NCI-H1436 (cell line): ENCODE measurements around the gene CNP.
A peak's percentile ranks its signal among the peaks of the same experiment; 100 is the strongest.

Source experiments
- DNase-seq: peaks from one replicate; lab custom pipeline; 2025; lab: John Stamatoyannopoulos, UW

Gene CNP

DNA sequence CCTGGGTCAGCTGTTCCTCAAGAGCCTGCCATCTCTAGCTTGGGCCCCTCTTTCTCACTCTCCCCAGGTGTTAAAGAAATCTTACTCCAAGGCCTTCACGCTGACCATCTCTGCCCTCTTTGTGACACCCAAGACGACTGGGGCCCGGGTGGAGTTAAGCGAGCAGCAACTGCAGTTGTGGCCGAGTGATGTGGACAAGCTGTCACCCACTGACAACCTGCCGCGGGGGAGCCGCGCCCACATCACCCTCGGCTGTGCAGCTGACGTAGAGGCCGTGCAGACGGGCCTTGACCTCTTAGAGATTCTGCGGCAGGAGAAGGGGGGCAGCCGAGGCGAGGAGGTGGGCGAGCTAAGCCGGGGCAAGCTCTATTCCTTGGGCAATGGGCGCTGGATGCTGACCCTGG is 6.8 kb downstream of the CNP start:
- DNase-seq = no peak

DNA sequence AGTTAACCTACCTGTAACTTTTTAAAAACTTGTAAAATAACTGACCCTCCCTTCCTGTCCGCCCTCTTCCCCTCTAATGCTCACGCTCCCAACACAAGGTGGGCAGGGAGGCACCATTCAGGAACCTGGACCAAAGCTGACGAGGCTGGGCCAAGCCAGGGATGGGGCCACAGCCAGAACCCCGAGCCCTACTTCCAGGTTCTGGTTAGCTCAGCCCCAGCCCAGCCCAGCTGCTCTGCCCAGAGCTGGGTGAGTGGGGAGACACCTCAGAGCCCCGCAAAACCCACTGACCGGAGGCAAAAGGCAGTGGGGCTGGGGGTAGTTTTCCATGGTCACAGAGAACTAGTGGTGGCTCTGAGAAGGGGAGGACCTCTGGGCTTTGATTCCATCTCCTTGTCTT is 7.4 kb downstream of the CNP start:
- DNase-seq = no peak

DNA sequence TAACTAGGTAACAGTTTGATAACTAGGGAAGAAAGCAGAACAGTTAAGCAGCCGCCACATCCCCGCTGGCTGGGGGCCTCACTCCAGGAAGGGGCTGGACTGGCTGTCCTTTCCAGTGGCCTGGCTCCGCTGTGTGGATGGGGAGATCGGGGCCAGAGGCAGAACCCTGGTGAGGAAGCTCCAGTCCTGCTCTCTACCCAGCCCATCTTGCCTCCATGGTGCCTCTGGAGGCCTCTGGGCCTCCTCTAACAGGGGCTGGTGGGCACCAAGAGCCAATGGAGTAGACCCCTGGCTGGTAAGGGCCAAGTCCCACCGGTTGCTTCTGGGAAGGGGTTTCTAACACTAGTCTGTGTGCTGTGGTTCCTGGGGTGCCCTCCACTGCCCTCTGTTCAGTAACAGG is 8.1 kb downstream of the CNP start:
- no peak for DNase-seq

DNA sequence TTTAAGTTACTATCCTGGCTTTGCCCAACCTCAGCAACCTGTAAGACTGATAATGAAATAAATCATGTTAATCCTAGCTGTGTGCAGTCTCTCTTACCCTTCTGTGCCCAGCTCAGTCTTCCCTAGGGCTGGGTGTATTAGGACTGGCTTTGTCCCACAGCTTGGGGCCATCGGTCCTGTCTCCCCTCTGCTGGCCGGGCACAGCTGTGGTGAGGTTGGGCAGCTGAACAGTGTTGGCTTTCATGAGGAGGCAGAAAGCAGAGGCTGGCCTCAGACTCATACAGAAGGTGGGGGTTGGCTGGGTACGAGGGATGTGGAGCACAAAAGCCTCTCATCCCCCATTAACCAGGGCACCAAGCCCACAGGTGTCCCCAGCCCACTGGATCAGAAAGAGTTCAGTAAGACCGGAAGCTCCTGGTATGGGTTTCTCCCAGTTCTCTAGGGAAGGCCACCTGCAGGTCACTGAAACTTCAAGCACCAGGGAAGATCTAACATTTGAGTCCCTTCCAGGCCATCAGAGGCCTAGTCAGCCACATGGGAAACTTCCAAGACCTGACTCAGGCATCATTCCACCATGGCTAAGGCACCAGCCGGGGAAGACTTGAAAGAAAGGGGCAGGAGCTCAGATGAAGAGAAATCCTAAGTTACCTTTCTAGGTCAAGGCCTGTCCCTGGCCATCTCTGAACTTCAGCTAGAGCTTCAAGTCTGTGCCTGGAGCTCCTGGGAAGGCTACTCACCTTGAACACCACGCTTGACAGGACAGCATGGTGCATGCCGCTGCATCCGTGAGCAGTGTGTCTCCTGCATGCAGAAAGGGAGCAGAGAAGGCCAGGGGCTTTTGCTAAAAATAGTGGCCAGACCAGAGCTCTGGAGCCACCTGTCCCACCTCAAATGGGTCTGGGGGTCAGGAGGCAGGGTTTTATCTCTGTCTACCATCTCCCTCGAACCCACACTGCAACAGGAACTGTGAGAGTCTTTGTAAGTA is 8.8 kb downstream of the CNP start:
- no peak for DNase-seq

DNA sequence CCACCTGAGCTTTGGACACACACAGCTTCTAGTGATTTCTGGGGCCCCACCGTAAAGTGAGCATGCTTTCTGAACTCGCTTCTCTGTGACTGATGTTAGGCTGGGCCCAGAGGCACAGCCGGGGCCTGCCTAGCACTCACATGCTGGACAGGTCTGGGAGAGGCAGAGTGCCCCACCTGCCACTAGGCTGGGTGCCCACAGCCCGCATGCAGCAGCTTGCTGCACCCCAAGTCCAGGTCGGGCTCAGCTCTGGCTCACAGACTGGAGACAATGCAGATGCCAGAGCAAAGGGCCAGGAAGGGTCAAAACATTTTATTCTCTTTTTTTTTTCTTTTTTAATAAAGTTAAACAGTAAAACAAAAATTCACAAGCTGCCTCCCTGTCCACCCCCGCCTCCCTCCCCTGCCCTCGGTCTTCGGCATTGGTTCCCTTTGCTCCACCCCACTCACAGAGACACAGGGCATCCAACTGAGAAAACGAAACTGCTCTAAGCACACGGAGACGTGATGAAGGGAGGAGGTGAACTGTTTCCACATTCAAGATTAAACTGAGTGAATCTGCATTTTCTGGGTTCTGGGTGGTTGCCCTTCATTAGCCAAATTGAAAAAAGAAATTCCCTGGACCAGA is 9.7 kb downstream of the CNP start:
- DNase-seq = no peak

DNA sequence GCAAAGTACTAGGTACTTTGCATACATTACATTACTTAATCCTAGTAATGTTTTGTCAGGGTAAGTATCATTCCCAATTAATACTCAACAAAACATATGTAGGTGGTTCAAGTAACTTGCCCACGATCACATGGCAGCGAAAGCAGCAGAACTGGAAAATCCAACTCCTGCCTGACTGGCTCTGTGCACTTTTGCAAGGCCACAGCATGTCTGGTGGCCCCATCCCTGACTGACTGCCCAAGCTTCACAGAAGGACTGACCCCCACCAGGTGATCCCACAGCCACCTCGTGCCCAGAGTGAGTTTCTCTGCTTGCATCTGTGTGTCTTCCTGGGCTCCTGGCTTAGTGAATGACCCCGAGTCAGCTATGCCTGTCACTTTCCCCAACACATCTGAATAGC is 11.4 kb downstream of the CNP start:
- DNase-seq = no peak

DNA sequence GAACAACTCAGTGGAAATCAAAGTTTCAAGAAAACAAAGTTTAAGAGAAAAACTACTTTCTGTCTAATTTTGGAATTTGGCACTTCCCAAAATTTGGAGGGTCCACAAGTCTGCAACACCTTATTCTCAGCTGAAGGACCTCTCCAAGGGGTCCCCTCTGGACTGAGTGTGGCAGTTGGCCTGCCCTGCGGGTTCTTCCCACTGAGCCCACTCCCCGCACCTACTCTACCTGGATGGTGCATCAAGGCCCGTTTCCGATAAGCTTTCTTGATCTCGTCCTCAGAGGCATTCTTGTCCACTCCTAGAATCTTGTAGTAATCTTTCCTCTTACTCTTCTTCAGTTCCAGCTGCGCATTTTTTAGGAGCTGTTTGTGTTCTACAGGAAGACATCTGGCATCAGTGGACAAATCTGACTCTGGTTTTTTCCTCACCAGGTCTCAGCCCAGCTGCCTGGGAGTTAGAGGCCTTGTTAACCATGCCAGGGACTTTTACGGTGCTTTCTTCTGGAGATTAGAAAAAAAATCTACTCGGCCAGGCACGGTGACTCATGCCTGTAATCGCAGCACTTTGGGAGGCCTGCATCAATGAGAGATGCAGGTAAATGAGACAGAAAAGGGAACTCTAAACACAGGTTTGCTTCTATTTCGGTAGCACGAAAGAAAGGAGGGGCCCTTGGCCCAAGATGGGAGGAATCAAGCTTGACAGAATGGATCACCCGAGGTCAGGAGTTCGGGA is 15.6 kb downstream of the CNP start:
- no peak for DNase-seq

DNA sequence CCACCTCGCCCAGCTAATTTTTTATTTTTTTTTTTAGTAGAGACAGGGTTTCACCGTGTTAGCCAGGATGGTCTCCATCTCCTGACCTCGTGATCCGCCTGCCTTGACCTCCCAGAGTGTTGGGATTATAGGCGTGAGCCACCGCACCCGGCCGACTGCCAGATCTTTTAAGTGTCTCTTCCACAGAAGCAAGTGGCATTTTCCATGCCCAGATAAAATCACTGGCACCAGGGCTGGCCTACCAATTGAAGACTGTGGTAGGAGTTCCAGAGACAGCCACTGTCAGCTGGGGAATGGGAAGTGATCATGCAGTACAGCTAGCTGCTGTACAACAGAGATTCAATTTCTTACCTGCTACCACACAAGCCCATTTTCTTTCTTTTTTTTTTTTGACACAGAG is 17.9 kb downstream of the CNP start:
- no peak for DNase-seq

DNA sequence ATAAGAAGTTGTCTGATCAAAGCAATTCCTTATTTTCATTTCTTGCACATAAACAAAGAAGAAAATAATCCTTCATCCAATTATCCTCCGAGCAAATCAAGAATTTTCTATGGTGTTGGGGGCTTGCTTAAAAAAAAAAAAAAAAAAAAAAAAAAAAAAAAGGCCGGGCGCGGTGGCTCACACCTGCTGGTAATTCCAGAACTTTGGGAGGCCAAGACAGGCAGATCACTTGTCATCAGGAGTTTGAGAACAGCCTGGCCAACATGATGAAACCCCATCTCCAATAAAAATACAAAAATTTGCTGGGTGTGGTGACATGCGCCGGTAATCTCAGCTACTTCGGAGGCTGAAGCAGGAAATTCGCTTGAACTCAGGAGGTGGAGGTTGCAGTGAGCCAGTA is 19.3 kb downstream of the CNP start:
- DNase-seq = no peak

DNA sequence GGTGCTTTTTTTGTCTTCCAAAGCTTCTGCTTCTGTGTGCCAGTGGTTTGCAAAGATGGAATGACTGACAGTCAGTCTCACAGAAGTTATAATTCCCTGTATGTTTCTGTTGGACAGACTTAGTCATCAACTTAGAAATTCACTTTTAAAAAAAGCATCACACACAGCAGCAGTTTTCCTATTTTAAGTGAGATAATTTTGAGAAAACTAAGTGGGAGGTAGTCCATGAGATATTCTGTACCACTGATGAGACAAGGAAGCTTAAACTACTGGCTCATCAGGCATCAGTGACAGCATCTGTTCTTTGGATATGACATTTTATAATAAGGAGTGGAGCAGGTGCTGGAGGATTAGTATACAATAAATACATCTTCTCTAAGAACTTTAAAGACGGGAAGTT is 20.0 kb downstream of the CNP start:
- DNase-seq = no peak

DNA sequence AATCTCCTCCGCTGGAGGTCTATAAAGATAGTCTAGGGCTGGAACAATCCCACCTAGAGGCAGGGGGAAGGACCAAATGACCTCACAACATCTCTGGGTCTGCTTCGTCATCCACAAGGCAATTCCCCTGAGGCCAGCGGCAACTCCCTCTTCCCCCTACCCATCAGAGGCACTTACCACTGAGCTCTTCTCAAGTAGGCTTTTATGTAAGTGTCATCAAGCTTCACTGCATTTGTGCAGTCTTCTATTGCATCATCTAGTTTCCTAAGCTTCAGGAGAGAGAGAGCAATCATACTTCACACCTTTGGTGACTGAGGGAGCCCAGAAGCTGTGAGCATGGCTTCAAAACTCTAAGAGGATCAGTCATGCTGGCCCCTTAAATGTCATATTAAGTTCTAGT is 21.0 kb downstream of the CNP start:
- DNase-seq = peak; percentile 56

DNA sequence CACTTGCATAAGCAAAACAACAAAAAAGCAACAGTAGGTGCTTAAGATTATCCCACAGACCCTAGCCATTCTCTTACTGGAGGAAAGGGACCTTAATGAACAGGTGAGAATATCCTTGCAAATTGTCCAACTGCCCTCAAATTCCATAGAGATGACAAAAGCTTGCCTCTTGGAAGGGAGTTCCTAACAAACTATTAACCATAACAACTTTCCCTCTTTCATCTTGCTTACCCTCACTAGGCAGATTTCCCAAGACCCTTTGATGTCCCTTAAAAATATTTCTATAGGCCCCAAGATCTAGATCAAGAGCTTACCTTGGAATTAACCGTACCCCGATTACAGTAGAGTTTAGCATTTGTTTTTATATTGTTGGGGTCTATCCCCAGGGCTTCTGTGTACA is 21.8 kb downstream of the CNP start:
- DNase-seq = no peak

DNA sequence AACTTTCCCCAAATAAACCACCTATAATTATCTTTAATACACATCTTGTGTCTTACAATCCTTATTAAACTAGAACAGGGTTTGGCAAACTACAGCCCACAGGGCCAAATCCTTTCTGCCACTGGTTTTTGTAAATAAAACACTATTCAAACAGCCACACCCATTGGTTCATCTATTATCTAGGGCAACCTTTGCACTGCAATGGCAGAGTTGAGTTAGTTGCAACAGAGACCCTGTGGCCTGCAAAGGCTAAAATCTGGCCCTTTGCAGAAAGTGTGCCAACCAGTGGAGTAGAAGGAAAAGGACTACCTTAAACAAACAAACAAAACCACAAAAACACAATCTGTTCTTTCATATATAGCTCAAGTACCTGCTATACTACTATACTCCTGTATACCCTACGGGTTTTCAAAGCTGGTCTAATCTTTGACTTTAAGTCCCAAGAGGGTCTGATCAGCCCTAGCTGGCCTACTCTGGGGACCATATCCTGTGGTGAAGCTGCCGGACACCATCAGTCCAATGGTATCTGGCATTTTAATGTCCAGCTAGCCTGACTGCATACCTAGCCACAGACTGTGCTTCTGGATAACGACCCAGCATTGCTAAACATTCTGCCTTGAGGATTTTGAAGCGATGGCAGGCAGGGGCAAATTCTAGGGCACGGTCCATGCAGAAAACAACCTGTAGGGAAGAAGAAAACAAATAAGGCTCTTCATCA is 23.3 kb downstream of the CNP start:
- no peak for DNase-seq

DNA sequence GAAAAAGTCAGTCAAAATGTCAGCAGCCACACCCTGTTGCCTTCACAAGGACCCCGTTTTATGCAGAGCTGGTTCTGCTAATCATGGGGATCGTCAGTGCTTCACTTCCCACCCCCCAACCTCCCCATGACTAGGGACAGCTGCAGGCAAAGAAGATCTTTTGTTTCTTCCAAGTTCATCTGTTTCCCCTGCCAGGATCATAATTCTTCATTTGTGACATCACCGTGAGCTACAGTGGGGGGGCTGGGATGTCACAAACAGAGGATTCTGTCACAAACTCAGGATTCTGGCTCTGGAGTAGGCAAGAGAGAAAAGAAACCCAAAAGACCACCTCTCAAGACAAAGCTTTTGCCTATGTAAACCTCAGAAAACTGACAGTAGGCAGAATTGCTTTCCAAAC is 26.0 kb downstream of the CNP start:
- no peak for DNase-seq

DNA sequence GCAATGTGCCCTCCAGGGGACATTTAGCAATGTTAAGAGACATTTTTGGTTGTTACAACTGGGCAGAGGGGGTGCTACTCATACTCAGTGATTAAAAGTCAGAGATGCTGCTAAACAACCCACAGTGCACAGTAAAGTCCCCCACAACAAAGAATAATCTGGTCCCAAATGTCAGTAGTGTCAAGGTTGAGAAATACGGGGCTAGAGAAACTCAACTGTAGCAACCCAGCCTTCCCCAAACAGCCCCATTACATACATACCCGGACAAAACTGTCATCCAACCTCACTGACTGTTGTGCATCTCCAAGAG is 30.2 kb downstream of the CNP start:
- no peak for DNase-seq

DNA sequence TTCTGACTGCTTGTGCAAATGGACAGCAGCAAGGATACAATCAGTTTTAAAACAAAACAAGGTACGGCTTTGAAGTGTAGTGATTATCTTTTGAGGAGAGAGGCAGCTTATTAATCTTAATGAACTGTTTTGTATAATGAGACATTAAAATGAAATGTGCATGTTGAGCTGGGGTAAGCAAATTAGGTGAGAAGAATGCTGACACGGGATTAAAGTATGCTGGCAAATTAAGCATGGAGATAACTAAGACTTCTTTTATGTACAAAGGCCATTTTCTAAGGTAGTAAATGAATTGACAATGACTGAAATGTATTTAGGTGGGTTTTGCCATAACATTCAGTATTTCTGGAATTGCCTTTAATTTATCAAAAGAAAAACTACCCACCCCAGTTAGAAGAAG is 31.9 kb downstream of the CNP start:
- no peak for DNase-seq

DNA sequence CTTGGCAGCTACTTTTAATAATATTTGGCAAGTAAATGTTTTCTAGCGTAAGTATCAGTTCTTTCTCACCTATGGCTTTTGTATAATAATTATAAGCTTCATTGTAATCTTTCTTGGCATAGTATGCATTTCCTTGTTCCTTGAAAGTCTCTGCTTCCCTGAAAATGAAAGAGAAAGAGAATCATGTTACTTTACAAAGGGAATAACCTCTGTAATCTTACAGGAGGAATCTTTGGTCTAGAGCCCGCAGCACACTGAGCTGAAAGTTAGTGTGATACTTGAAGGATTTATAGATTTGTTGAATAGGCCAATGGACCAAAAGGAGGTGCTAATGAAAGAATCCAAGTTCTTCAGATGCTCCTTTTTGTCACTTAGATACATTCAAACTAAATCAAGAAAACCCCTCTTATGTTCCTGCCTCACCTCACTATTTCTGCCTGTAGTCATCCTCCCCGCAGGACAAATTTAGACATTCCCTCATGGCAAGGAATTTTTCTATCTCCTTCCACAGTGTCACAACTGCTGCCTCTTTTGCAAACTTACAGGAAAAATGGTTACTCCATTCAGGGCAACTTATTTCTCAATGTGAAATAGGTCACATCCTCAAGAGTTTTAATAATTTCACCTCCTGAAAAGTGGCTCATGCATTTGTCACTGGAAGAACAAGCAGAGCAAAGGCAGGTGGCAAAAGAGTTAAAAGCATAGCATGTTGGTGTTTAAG is 34.0 kb downstream of the CNP start:
- DNase-seq = no peak

DNA sequence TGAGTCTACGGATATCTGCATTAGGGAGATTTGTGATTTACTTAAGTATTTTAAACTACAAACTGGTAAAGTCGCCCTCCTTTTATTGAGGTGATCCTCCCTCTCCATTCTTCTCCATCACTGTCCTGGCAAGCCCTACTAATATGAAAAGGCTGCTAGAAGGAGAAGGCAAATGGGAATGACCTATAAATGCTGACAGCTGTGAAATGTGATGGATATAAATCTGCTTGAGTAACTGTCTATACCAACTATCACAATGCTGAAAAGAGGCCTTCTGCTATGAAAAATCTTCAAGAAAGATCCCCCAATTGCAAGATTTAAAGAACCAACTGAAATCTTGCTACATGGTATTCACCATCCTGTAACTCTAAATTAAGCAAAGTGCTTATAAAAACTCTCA is 35.1 kb downstream of the CNP start:
- no peak for DNase-seq

DNA sequence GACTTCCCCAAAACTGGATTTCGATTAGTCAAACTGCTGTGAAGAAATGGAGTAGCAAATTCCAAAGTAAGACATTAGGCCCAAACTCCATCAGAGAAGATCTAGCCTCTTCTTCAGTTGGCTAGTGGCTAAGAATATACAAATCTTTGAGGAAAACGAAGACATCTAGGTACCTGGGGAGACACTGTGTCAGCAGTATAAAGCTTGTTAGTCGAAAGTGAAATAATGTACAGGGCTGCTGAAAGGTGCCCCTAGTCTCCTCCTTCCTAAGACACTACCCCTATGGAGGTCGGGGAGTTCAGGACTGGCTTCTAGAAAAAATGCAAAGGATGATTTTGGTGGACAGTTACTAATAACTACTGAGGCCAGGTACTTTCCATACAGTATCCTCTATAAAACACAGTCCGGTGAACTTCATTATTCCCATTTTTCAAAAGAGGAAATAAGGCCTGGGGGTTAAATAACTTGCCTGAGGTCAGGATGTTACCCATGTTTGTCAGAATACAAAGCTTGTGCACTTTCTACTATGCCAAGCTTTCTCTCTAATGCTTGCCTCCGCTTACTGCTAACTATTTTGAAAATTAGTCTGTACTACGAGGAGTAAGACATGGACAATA is 35.7 kb downstream of the CNP start:
- DNase-seq = no peak

DNA sequence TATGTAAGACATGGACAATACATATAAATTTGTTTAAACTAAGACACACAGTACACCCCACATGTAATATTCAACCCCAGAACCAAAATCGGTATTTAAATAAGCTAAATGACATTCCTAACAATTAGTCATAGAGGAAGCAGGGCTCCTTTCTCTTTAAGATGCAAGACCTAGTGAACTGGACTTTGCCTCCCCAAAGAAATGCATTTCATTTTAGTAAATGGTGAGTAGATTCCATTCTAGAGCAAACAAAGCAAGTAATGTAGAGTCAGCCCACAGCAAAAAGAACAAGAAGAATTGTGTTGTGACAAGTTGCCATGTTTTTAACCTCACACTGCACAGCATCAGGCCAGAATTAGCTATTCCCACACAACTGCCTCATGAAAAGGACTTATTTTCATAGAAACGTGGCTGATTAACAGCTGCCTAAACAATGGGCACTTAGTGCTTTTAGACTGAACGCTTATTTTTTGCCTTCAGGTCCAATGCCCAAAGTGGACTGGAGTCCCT is 36.3 kb downstream of the CNP start:
- DNase-seq = no peak

DNA sequence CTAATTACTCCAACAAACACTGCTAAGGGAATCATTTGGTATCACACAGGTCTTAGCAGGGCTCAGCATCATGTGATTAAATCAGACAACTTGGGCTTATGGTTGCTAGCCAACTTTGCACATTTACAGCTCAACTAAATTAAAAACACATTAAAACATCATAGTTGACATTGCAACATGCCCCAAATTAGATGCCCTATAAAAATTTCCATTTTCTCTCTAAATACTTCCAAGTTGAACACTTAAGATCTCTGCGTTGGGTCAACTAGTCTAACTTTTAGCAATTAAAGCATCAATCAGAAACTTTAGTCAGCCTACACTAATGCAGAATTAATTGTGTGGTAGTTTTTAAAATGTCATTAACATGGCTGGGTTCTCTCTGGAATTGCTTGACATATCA is 38.6 kb downstream of the CNP start:
- DNase-seq = no peak
